Stimulated activated CD4-positive, alpha-beta T cell treated with anti-CD3 and anti-CD28 coated beads, TNF-alpha, amount 100 ng/mL, for 4 hours (primary cell): ENCODE results near the gene EXOSC6.
A peak's percentile ranks its signal among the peaks of the same experiment; 100 is the strongest.
"Not testable (repeated sequence)": the region's sequence is repeated elsewhere in the genome, so short reads cannot be mapped to it uniquely, and the experiment has no call there.

Source experiments
- DNase-seq, 3 experiments: peaks; one replicate each; pipeline ENCODE4 v3.0.0-alpha.2; 2020; ENCODE audit warnings: low read depth in 3 of 3

Gene EXOSC6

DNA sequence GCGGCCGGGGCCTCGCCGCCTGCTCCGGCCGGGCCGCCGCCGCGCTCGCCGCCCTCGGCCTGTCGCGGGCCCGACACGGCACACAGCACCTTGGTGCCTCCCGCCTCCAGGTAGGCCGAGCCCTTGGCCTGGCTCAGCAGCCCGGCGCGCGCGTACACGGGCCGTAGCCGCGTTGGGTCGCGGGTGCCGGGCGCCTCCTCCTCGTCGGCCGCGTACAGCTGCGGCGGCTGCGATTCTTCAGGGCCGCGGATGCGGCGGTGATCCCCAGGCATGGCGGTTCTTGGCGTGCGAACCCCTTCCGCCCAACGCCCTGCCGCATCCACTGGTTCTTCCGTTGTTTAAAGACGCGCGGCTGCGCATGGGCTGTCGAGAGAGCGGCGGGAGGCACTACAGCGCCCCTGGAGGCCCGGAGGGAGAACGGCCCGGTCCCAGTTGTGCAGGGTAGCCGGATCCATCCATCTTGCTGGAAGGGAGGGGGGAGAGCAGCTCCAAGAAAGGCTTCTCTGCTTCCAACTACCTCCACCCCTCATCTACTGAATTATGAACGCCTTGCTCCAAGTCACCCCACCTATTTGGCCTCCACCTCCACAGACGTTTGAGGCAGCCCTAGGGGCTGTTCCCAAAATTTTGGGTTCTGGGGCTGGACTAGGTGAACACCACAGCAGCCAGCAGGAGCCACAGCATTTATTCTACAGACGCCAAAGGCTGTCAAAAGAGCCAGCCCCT is at the start of gene EXOSC6:
TSS of gene EXOSC6 (minus strand) at position 312 of the 726 bp plus-strand sequence. CDS start at position 272, 40 bp downstream.
- peak; percentile 78 to 86 (median 83) for DNase-seq

DNA sequence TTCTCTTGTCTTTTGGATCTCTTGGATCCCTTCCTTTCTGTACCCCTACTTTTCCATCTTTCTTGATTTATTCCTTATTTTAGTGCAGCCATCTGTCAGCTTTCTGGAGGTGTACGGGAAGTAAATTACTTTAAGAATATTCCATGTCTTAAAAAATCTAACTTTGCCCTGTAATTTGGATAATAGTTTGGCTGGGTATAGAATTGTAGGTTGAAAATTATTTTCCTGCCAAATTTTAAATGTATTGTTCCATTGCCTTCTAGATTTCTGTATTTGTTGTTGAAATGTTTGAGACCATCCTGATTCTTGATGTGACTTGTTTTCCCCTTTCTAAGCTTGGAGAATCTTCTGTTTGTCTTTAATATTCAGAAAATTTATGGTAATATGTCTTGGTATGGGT is 49.4 kb upstream of the EXOSC6 start:
- no peak for DNase-seq

DNA sequence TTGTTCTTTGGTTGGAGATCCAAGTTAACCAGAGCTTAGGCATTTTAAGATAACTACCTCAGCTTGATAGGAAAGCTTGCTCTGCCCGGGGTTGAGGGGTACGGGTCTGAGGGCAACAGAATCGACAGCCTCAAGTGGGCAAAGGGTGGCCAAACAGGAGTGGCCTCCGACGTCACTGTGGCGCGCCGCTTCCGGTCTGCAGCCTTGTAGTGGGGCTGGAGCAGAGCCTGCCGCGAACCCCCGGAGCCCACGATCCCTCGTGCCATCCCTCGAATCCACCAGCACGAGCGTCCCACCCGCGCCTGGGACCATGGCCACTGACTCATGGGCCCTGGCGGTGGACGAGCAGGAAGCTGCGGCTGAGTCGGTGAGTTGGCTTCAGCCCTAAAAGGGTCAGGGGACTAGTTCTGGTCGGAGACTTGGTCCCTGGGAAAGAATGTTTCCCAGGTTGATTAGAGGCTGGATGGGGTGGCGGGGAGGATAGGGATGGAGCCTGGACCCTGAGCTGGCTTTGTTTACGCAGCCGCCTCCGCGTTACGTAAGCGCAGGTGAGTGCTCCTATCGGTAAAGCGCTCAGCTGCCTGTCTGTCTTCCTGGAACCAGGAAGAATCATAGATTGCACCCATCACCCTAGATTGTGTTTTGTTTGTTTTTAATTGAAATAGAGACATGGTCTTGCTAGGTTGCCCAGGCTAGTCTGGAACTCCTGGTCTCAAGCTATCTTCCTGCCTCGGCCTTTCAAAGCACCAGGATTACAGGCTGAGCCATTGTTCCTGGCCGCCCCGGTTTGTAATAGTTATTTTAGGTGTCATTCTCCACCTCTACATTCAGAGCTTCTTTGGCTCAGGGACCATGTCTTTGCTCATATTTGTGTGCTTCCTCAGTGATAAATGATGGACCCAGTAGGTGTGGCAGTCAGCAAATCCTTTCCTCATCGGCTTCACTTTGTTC is 47.5 kb upstream of the EXOSC6 start, which contains the start of gene DDX19B:
TSS of gene DDX19B (plus strand) at position 199 of the 951 bp plus-strand sequence. CDS start at position 311, 112 bp downstream.
- DNase-seq = peak; percentile 17 to 21 (median 19)

DNA sequence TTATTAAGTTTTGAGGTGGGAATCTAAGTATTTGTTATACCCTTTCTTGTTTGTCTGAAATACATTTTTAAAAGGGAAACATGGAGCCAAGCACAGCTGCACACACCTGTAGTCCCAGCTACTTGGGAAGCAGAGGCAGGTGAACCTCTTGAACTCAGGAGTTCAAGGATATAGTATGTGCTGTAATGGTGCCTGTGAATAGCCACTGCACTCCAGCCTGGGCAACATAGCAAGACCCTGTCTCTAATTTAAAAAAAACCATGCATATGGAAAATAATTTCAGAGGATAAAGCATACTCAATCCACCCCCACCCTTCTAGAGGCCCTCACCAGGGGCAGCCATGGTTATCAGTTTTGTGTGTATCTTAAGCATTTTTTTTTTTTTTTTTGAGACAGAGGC is 43.9 kb upstream of the EXOSC6 start:
- DNase-seq = no peak

DNA sequence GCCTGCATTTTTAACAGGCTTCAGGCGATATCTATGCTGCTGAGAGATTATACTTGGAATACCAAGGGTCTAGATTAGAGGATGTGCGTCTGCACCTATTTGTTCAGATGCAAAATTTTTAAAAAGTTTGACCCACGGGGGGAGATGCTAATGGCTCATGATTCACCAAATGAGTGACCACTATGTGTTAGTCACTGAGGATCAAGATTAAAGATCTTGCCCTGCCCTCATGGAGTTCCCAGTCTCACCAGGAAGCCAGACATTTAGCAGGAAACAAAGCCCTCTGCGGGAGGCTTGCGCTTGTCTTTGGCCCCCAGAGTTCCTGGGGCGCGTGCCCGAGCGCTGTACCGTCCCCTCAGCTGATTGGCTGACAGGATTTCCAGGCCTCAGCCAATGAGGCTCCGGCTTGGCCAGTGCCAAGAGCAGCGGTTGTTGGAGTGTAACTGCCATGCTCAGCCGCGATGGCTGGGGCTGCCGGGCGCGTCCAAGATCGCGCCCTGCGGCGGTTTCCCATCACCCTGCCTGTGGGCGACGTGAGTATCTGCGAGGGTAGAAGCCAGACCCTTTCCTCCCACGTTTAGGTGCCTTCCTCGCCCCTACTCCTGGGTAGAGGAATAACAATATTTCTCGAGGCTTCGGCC is 42.8 kb upstream of the EXOSC6 start:
- no peak for DNase-seq

DNA sequence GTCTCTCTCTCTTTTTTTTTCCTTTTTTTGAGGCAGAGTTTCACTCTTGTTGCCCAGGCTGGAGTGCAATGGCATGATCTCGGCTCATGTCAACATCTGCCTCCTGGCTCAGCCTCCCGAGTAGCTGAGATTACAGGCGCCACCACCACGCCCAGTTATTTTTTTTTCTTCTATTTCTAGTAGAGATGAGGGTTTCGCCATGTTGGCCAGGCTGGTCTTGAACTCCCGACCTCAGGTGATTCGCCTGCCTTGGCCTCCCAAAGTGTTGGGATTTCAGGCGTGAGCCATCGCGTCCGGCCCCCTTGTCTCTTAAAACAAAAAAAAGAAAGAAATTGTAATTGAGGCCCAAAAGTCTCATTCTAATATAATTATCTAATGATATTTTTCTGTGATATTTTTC is 40.4 kb upstream of the EXOSC6 start:
- not testable (repeated sequence) for DNase-seq

DNA sequence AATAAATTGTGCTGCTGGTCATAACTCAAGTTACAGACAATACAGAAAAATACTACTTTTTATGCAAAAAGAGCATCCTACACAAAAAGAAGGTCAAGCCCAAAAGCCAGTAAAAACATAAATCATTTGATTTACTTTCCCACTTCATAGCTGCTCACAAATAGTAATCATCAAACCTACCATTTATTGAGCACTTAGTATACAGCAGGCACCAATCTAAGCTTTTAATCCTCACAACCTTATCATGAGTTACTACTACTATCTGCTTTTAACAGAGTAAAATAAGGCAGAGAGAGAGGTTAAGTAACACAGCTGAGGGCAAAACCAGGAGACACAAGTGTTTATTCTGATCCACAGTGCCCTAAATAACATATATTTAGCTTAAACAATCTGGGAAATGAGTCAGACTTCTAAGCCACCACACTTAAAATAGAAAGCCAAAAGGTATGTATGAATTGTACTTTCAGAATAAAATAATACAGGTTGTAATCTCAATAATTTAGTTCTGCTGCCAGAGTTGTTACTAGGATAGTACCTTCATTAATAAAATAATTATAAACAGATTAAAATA is 39.3 kb upstream of the EXOSC6 start:
- DNase-seq = no peak

DNA sequence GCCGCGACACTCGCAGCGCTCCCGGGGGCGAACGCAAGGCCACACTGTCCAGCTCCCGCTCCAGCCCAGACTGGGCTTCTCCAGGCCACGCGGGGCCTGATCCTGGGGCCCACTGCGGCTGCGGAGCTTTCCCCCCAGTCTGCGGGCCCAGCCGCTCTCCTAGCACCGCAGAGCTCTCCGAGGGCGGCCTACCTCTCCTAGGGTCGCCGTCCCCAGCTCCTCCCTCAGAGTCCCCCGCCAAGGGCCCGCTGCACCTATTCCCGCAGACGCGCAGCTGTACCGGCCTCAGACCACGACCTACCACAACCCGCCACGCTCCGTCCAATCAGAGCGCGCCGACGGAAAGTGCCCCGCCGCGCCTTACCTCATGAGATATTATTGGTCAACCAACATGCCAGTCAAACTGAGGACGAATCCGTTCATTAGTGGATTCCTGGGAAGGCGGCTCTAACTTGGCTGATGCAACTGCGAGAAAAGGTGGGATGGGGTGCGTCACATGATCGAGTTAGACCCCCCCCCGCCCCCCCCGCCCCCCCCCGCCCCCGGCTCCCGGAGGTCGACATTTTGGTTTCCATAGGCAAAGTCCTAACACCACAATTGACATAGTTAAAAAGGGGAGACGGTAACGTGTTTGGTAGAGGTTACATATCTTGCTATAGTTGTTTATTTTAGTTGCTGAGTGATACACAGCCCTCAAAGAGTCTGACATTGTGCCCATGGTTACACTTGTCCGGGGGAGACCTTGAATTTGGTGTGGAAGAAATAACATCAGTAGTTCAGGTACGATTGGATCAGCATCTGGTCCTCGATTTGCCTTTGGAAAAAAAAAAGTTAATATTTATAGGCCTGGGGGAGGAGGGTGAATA is 37.7 kb upstream of the EXOSC6 start, which contains the start of gene AARS1:
TSS of gene AARS1 (minus strand) at position 278 of the 866 bp plus-strand sequence. CDS start 6,743 bp downstream, outside the sequence.
- peak; percentile 87 to 93 (median 89) for DNase-seq

DNA sequence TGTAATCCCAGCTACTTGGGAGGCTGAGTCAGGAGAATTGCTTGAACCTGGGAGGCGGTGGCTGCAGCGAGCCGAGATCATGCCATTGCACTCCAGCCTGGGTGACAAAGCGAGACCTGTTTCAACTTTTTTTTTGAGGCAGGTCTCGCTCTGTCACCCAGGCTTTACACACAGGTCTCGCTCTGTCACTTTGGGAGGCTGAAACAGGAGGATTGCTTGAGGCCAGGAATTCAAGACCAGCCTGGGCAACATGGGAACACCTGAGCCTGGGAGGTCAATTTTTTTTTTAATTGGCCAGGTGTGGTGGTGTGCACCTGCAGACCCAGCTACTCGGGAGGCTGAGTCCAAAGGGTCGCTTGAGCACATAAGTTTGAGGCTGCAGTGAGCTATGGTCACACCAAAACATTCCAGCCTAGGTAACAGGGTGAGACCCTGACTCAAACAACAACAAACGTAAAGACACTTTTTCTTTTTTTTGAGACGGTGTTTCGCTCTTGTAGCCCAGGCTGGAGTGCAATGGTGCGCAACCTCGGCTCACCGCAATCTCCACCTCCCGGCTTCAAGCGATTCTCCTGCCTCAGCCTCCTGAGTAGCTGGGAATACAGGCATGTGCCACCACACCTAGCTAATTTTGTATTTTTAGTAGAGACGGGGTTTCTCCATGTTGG is 35.7 kb upstream of the EXOSC6 start:
- not testable (repeated sequence) for DNase-seq

DNA sequence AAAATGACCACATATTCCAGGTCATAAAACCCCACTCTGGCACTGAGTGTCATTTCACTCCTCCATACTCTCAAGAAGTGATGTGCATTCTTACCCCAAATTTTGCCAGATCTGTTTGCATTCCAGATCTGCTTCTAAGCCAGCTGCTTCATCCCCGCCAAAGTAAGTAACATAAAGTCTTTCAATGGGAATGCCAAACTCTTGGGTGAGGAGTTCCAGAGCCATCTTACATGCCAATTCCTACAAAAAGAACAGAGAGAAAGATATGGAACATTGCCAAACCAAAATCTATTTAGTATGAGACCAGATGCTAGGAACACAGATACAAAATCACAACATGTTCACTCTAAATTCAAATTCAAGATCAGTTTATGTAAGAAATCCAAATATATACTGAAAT is 24.7 kb upstream of the EXOSC6 start:
- no peak for DNase-seq

DNA sequence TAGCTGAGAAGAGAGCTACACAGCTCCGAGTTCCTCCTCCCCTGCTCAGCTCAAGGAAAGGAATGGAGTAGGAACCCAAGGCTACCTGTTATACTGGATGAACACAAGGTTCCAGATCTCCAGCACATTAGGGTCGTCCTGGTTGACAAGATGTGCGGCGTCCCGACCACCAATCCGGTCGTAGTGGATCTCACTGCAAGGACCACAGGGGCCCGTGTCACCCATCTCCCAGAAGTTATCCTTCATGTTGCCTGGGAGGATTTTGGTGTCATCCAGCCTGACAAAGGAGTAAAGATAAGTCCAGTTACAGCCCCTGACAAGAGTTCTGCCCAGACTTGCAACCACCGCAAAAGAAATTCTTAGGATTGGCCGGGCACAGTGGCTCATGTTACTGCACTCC is 20.0 kb upstream of the EXOSC6 start:
- DNase-seq = no peak

DNA sequence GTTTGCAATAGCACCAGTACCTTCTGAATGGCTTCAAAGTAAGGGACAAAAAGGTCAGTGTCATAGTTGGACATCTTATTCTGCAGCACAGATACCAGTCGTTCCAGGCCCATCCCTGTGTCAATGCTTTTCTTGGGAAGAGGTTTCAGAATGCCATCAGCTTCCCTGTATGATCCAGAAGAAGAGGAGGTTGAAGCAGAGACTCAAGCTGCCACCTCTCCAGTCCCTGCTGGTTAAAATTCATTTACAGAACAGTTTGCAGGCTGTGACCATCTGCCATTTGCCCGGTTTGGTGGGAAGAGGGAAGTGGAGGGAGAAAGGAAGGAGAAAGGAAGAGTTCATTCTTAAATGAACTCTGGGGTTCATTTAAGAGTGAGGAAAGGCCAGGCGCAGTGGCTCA is 18.4 kb upstream of the EXOSC6 start:
- DNase-seq = no peak

DNA sequence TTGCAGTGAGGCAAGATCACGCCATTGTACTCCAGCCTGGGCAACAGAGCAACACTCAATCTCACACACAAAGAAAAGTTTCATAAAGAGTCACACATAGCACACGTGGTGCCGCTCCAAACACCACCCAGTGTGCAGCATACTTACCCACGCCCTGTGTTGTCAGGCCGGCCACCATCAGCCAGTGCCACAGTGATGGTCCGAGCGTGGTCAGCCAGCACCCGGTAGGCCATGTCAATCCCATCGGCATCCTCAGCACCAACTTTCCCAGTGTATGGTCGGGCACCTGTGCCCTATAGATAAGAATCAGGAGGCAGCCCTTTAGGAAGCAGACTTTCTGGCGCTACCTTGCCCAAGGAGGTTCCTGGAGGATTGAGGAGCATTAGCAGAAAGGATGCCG is 17.7 kb upstream of the EXOSC6 start:
- no peak for DNase-seq

DNA sequence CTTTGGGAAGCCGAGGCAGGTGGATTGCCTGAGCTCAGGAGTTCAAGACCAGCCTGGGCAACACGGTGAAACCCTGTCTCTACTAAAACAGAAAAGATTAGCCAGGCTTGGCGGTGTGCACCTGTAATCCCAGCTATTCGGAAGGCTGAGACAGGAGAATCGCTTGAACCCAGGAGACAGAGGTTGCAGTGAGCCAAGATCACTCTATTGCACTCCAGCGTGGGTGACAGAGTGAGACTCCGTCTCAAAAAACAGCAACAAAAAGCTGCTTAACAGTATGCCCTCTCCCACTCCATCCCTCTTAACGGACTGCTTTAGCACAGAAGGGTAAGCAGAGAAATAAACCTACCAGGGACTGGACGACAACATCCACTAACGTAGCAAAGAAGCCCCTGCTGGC is 16.2 kb upstream of the EXOSC6 start:
- DNase-seq = not testable (repeated sequence)

DNA sequence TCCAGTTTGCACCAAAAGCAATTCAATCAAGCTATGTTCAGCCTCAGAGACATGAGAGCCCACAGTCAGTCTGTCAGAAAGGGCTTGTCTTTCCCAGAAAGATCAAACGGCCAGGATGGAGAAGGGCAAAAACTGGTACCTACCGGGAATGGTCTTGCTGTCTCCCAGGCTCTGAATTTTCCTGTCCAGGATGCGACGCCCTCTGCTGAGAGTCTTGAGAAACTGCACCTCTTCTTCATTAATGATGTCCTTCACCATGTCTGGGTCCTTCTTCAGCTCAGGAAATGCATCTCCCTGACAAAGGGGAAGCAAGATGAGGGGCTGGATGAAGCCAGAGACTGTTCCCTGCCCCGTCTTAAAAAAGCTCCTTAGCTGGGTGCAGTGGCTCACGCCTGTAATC is 15.8 kb upstream of the EXOSC6 start:
- no peak for DNase-seq

DNA sequence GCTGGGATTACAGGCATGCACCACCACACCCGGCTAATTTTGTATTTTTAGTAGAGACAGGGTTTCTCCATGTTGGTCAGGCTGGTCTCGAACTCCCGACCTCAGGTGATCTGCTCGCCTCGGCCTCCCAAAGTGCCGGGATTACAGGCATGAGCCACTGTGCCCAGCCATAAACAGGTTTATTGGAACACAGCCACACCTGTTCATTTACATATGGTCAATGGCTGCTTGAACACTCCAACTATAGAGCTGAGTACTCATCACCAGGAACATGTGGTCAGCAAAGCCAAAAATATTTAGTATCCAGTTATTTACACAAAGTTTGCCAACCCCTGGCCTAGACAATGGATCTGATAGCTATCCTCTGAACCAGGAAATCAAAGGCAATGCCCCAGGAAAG is 8.2 kb upstream of the EXOSC6 start:
- not testable (repeated sequence) for DNase-seq

DNA sequence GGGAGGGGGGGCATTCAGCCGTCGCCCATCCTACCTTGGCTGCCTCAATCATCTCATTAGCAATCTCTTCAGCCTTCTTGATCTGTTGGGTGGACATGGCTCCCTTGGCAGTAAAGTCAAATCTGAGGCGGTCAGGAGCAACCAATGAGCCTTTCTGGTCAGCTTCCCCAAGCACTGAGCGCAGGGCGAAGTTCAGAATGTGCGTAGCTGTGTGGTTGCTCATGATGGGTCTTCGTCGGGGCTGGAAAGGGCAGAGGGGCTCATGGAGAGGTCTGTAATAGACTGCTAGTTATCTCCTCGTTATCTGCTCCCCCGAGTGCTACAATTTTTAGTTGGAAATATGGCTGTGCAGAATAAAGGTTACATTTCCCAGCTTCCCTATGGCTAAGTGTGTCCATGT is 7.2 kb upstream of the EXOSC6 start:
- no peak for DNase-seq

DNA sequence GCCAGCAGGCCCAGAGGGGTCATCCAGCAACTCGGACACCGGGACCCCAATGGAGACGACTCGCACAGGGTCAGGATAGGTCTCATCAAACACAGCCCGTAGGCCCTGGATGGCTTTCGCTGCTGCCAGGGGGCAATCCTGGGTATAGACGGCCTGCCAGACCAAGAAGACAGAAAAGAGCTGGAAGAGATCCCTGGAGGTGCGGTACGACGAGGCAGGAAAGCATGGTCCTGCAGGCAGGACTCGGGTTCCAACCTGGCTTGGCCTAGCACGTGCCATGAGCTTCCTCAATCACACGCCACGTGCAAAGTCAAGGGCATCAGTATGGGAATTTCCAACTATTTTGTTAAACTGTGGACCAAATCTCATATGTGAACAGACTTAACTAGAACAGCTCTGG is 6.3 kb upstream of the EXOSC6 start:
- DNase-seq = no peak

DNA sequence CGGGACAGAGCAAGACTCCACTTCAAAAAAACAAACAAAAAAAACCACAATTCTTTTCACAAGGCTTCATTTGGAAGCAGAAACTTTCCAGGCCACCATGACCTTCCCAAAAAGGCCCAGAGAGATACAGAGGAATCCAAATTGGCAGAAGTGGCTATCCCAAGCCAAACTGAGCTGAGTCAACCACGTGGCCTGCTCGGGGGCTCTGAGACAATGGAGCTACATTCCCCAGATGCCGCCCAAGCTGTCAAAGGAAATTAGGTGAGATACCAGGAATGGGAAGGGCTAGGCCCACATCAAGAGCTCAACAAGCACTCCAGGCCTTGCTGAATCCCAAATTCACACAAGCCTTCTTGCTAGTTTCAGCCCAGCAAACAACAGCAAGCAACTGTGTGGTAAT is 5.7 kb upstream of the EXOSC6 start:
- DNase-seq = no peak

DNA sequence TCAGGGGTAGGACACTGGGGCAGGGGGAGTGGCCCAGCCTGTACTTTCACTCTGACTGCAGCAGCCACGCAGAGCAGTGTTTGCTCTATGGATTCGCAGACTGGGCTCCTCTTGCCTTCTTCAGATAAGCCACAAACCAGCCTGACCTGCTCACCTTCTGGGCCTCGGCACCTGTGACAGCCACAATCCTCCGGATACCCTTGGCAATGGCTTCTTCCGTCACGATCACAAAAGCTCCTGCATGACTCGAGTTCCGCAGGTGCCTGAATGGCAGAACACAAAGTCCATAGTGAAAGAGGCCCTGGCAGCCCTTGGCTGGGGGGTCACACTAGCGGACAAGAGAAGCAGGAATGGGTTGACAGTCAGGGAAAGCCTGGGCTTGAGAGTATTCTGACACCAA is 3.8 kb upstream of the EXOSC6 start:
- no peak for DNase-seq
